ENCODE measurements around the gene KLF5. TPM values are rescaled to one million over a fixed set of nuclear protein-coding genes. Genes with fewer than 3 reads are reported as not detected.

KLF5 gene
- total and polyA plus RNA-seq, 2 of the 4 experiments (the other 2 are of a cell fraction), result 5.4 to 8.8 TPM

GRCh38 chr13:73088332-73088935 is 29.6 kb downstream of the KLF5 start:
- H4K20me1 ChIP-seq (ENCODE audit: insufficient read depth, low read length), result no peaks in the 10 kb centered on the region
- H3K79me1 ChIP-seq (ENCODE audit: low read depth in 1 of 2, low read length in 2 of 2), result no peaks in the 10 kb centered on the region
- no peak overlapping the region for H3K14ac ChIP-seq (replicated peaks; ENCODE audit: low read depth, low read length)
- H2BK120ac ChIP-seq (ENCODE audit: low read depth, low read length), result no peak overlapping the region; the same call in 1 of the 2 replicates
- ATAC-seq (ENCODE audit: low read depth) (no peak), DNase-seq (no peak)
- dilution Hi-C loops (cut with HindIII; ENCODE audit: low sequenced_read_pairs, unreplicated experiment) (no loop called here), in situ Hi-C loops (cut with MboI; ENCODE audit: low sequenced_read_pairs) (no loop called here), intact Hi-C loops (cut with micrococcal nuclease) (no loop called here)
- TF ChIP-seq RCOR1 (IDR thresholded peaks at IDR 0.05; ENCODE audit: insufficient replicate concordance, low read length), result no peak
- H4K5ac ChIP-seq (ENCODE audit: low read depth, low read length), result no peak overlapping the region
- 0 out of 2 replicates have a peak, but pooled peaks cover 3% of the 10 kb centered on the region for H3K9me1 ChIP-seq (ENCODE audit: insufficient read depth, low read length)
- no peak overlapping the region for H2AFZ ChIP-seq (replicated peaks; ENCODE audit: low read length, poor library complexity)
- peaks cover 10% of the 10 kb centered on the region for H3K9me3 ChIP-seq (ENCODE audit: control insufficient read depth, insufficient read depth, low read length)
- H3K27ac ChIP-seq (ENCODE audit: insufficient read depth, low read length), result no peak overlapping the region
- no peak overlapping the region for H3K23ac ChIP-seq (ENCODE audit: low read depth, low read length)
- H2BK15ac ChIP-seq (ENCODE audit: low read depth, low read length), result no peak overlapping the region; the same call in 2 of the 3 replicates
- no peak overlapping the region for H3K18ac ChIP-seq (ENCODE audit: low read depth, low read length)
- 0 out of 2 replicates have a peak overlapping the region, but pooled peaks have one; percentile 20 for H2BK20ac ChIP-seq (ENCODE audit: low read depth, low read length)
- no TSS peak for BruUV-seq (replicated peaks)
- POLR2A ChIA-PET (ENCODE audit: unreplicated experiment), result no interaction called here
- no peak overlapping the region for H2AK9ac ChIP-seq (replicated peaks; ENCODE audit: low read depth, low read length, poor library complexity)
- no peak overlapping the region for H4K91ac ChIP-seq (ENCODE audit: insufficient read depth, low read depth, low read length)
- CTCF ChIA-PET, result interaction anchor here (0.7 kb wide), 1 partner anchor 468 kb away, joined by 3 read pairs; no protein-coding TSS in a partner anchor
- no peak overlapping the region for H2BK5ac ChIP-seq (ENCODE audit: low read depth, low read length, poor library complexity, severe bottlenecking)
- no peak overlapping the region; the same call in 1 of the 2 replicates for H2AK5ac ChIP-seq (ENCODE audit: low read depth, low read length)
- H3K9ac ChIP-seq (ENCODE audit: low read depth, low read length), result no peak overlapping the region
- no peaks in the 10 kb centered on the region for H3K27me3 ChIP-seq (ENCODE audit: control insufficient read depth, insufficient read depth, low read length)
- peaks cover 2% of the 10 kb centered on the region; the same call in 1 of the 2 replicates for H3K4me1 ChIP-seq (ENCODE audit: control insufficient read depth, insufficient read depth, low read length)
- H4K8ac ChIP-seq (ENCODE audit: low read depth in 2 of 2, low read length in 2 of 2), result no peak overlapping the region
- WGBS, 2 experiments (ENCODE audit: extremely low coverage in 2 of 2, insufficient read length in 1 of 2), result no CpG with 5 or more reads among the region's 4 CpGs
- no peak overlapping the region for H3K4me2 ChIP-seq (ENCODE audit: low read depth, low read length)
- H3K56ac ChIP-seq (ENCODE audit: extremely low read depth, insufficient read depth, low read length), result no peak overlapping the region; the same call in 1 of the 2 replicates
- no peaks in the 10 kb centered on the region for H3K36me3 ChIP-seq (ENCODE audit: control insufficient read depth, insufficient read depth, low read length)
- H3K4me3 ChIP-seq (ENCODE audit: insufficient read depth, low read depth, low read length), result no peak overlapping the region
- H3K4ac ChIP-seq (ENCODE audit: low read depth, low read length), result no peak overlapping the region
